NCI-H1694 (cell line): Measurements from ENCODE around the gene SHOC1.
"Not testable (repeated sequence)": the region's sequence is repeated elsewhere in the genome, so short reads cannot be mapped to it uniquely, and the experiment has no call there.

Experiments
- DNase-seq: peaks from one replicate; lab custom pipeline; 2025; lab: John Stamatoyannopoulos, UW

Gene SHOC1

GRCh38 chr9:111794835-111795556, at the start of gene SHOC1:
Gene SHOC1 (minus strand): TSS chr9:111794937. CDS start chr9:111791418, 3,519 bp downstream.
- no peak for DNase-seq

- no peak for DNase-seq
Observed at GRCh38 chr9:111843971-111844370, 49.2 kb upstream of the SHOC1 start.

- no peak for DNase-seq
Observed at GRCh38 chr9:111842313-111842712, 47.6 kb upstream of the SHOC1 start.

GRCh38 chr9:111840442-111840841, 45.7 kb upstream of the SHOC1 start:
- DNase-seq: no peak

- no peak for DNase-seq
Observed at GRCh38 chr9:111839987-111840386, 45.2 kb upstream of the SHOC1 start.

GRCh38 chr9:111839387-111839786, 44.6 kb upstream of the SHOC1 start:
- DNase-seq: no peak

- no peak for DNase-seq
Observed at GRCh38 chr9:111838439-111838838, 43.7 kb upstream of the SHOC1 start.

- no peak for DNase-seq
Observed at GRCh38 chr9:111836311-111836710, 41.6 kb upstream of the SHOC1 start.

- no peak for DNase-seq
Observed at GRCh38 chr9:111833941-111834340, 39.2 kb upstream of the SHOC1 start.

GRCh38 chr9:111832449-111832848, 37.7 kb upstream of the SHOC1 start:
- DNase-seq: no peak

- DNase-seq: no peak
Observed at GRCh38 chr9:111831371-111832108, 36.8 kb upstream of the SHOC1 start.

- DNase-seq: no peak
Observed at GRCh38 chr9:111828193-111828592, 33.5 kb upstream of the SHOC1 start.

- DNase-seq: no peak
Observed at GRCh38 chr9:111825468-111826145, 30.9 kb upstream of the SHOC1 start.

- no peak for DNase-seq
Observed at GRCh38 chr9:111821006-111821528, 26.3 kb upstream of the SHOC1 start.

- DNase-seq: no peak
Observed at GRCh38 chr9:111819360-111819759, 24.6 kb upstream of the SHOC1 start.

- no peak for DNase-seq
Observed at GRCh38 chr9:111815285-111816070, 20.7 kb upstream of the SHOC1 start.

- DNase-seq: no peak
Observed at GRCh38 chr9:111812337-111812736, 17.6 kb upstream of the SHOC1 start.

GRCh38 chr9:111810908-111811307, 16.2 kb upstream of the SHOC1 start:
- no peak for DNase-seq

GRCh38 chr9:111810415-111810814, 15.7 kb upstream of the SHOC1 start:
- not testable (repeated sequence) for DNase-seq

GRCh38 chr9:111807197-111807596, 12.5 kb upstream of the SHOC1 start:
- no peak for DNase-seq

- no peak for DNase-seq
Observed at GRCh38 chr9:111806259-111806658, 11.5 kb upstream of the SHOC1 start.

GRCh38 chr9:111805830-111806241, 11.1 kb upstream of the SHOC1 start:
- no peak for DNase-seq
